Suppressor macrophage treated with lipopolysaccharide for 1 hour (primary cell): Measurements from ENCODE around the gene SRA1.

Source experiments
- DNase-seq, 3 donors: peaks; one replicate each; pipeline ENCODE4 v3.0.0-alpha.2; 2020 to 2022

SRA1 gene

DNA sequence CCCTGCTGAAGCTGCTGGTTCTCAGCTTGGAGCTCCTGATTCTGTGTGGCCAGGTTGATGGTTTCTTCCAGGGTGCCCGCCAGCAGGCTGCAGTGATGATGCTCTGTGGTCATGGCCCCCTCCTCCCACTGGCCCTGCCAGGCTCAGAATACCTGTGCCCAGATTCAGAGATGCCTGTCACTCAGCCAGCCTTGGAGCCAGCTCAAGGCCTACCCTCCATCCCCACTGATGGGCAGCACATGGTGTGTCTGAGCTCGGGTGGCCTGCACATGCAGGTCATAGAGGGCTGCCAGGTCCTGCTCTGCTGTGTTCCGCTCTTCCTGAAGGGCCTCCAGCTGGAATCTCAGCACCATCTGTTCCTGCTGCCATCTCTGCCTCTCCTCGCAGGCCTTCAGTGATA is 12.8 kb upstream of the SRA1 start:
- no peak for DNase-seq

DNA sequence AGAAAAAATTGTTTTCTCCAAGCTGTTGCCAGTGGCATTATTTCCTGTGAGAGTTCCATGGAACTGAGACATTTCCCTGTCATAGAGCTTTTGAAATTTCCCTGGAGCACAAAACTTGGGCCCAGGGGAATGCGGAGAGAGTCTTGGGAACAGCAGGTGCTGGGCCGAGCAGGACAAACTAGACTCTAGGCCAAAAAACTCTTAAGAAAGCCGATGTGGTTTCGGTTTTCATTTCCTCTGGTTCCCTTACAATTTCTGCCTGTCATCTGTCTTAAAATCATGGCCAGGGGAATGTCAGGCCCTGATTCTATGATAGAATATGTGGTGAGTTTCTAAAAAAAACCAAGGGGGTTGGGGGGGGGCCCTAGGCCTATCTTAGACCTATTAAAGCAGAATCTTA is 11.9 kb upstream of the SRA1 start:
- peak; percentile 72 to 81 (median 75) for DNase-seq

DNA sequence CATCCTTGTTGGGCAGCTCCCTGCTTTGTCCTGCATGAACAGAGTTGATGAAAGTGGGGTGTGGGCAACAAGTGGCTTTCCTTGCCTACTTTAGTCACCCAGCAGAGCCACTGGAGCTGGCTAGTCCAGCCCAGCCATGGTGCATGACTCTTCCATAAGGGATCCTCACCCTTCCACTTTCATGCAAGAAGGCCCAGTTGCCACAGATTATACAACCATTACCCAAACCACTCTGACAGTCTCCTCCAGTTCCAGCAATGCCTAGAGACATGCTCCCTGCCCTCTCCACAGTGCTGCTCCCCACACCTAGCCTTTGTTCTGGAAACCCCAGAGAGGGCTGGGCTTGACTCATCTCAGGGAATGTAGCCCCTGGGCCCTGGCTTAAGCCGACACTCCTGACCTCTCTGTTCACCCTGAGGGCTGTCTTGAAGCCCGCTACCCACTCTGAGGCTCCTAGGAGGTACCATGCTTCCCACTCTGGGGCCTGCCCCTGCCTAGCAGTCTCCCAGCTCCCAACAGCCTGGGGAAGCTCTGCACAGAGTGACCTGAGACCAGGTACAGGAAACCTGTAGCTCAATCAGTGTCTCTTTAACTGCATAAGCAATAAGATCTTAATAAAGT is 11.3 kb upstream of the SRA1 start:
- DNase-seq: peak in 2 of 3 donors; percentile 19 to 40

DNA sequence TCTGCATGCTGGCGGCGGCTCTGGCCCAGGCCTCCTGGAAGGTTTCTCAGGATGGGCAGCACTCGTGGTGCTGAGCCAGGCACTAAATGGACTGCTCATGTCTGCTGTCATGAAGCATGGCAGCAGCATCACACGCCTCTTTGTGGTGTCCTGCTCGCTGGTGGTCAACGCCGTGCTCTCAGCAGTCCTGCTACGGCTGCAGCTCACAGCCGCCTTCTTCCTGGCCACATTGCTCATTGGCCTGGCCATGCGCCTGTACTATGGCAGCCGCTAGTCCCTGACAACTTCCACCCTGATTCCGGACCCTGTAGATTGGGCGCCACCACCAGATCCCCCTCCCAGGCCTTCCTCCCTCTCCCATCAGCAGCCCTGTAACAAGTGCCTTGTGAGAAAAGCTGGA is 10.6 kb upstream of the SRA1 start:
- DNase-seq: no peak

DNA sequence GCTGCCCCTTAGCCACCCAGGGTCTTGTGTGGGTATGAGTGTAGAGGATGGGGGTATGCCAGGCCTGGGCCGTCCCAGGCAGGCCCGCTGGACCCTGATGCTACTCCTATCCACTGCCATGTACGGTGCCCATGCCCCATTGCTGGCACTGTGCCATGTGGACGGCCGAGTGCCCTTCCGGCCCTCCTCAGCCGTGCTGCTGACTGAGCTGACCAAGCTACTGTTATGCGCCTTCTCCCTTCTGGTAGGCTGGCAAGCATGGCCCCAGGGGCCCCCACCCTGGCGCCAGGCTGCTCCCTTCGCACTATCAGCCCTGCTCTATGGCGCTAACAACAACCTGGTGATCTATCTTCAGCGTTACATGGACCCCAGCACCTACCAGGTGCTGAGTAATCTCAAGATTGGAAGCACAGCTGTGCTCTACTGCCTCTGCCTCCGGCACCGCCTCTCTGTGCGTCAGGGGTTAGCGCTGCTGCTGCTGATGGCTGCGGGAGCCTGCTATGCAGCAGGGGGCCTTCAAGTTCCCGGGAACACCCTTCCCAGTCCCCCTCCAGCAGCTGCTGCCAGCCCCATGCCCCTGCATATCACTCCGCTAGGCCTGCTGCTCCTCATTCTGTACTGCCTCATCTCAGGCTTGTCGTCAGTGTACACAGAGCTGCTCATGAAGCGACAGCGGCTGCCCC is 10.0 kb upstream of the SRA1 start:
- DNase-seq: no peak

DNA sequence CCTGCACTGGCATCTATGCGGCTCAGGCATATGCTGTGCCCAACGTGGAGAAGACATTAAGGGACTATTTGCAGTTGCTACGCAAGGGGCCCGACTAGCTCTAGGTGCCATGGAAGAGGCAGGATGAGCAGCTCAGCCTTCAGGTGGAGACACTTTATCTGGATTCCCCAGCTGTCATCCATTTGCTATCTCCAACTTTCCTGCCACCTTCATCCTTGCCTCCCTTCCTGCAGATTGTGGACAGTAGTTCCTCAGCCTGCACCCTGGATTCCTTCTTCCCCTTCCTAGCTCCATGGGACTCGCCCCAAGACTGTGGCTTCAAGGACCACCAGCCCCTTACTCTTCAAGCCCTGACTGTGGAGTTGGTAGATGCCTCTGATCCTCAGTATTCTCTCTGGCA is 9.4 kb upstream of the SRA1 start:
- DNase-seq: no peak

DNA sequence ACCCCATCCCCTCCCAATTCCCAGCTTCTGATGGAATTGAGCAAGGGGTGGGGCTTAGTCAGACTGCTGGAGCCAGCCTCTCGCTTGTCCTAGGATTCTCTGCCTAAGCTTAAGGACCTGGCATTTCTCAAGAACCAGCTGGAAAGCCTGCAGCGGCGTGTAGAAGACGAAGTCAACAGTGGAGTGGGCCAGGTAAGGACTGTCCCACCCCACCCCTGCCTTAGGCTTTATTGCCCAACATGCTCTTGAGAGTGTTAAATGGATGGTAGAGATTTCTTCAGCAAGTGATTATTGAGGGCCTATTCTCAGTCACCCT is 8.5 kb upstream of the SRA1 start:
- DNase-seq: no peak

DNA sequence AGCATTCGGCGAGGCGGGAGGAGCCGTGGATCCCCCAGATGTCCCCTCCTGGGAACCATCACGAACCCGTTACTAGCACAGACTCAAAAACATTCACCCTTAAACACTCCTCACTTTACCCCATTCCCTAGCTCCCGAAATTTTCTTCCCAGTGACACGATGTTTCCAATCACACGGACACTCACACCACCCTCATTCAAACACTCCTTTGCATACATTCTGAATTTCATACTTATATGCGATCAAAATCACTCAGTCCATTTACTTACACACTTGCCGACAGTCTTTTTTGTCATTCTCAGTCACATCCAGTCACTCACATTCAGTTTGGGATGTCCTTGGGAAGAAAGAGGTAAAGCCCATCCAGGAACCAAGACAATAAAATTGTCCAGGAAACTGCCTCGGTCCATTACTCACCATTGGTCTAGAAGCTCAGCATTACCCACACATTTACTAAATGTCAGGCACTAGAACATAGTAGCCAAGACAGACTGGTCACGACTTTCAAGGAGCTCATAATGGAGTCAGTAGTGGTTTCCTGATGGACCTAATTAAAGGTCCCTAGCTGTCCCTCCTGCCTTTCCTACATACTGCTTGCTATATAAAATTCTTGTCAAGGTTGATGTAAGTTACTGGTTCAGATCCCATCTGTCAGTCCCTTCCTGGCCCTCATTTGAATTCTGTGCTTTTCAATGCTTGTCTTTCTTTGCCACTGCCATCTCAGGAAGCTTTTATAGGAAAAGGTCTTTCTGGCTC is 7.9 kb upstream of the SRA1 start:
- DNase-seq: peak; percentile 45 to 64 (median 46)

DNA sequence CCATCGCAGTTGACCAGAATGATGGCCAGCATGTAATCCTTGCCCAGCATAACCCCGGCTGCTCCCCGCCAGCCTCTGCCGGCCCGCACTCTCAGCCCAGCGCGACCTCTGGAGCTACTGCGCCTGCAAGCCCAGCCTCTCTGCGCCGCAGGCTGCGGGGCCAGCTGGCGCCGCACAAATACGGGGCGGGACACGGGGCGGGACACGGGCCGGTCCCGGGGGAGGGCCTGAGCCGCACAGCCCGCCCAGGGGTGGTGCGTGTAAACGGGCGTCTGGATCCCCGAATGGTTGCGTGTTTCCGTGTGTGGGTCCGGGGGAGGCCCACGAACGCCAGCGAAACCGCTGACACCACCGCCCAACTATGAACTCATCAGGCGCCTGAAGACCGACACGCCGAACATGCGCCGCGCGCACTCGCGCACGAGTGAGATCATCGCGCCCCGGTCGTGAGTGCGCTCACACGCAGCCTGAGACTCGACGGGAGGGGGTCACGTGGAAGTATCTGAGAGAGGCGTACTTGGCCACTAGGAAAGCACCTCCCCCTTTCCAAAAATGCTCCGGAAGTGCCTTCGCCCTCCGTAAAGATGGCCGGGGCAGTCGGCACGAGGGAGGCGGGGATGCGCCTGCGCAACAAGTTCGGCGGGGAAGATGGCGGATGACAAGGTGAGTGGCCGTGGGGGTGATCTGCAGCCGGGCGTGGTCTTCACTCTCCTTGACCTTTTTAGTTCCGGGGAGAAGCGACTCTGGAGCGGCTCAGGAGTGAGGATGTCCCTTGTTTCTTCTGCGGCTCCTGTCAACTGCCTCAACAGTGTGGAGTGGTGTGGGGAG is 7.1 kb upstream of the SRA1 start, which contains the start of the genes APBB3 and SLC35A4:
APBB3 (minus strand) TSS at position 403 of the 828 bp plus-strand sequence; CDS start at position 50, 353 bp downstream.
SLC35A4 (plus strand) TSS at position 633 of the 828 bp plus-strand sequence. CDS start 2,342 bp downstream, outside the sequence.
- peak; percentile 98 to 99 (median 99) for DNase-seq

DNA sequence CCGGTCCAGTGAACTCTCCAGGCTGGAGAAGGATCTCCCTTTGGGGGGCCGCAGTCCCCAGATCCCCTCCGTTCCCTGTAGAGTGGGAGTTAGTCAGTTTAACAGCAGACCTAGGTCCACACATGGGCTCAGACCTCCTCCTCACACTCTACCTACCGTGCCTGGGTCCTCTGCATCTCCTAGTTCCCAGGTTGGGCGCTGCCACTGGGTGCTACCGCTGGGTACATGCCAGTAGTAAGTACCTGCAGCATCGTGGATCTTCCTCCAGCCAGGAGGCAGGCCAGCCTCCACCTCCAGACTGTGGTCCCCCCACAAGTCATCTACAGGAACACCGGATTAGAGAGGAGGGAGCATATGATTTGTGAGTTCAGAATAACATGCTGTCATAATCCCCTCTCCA is 6.3 kb upstream of the SRA1 start:
- DNase-seq: no peak

DNA sequence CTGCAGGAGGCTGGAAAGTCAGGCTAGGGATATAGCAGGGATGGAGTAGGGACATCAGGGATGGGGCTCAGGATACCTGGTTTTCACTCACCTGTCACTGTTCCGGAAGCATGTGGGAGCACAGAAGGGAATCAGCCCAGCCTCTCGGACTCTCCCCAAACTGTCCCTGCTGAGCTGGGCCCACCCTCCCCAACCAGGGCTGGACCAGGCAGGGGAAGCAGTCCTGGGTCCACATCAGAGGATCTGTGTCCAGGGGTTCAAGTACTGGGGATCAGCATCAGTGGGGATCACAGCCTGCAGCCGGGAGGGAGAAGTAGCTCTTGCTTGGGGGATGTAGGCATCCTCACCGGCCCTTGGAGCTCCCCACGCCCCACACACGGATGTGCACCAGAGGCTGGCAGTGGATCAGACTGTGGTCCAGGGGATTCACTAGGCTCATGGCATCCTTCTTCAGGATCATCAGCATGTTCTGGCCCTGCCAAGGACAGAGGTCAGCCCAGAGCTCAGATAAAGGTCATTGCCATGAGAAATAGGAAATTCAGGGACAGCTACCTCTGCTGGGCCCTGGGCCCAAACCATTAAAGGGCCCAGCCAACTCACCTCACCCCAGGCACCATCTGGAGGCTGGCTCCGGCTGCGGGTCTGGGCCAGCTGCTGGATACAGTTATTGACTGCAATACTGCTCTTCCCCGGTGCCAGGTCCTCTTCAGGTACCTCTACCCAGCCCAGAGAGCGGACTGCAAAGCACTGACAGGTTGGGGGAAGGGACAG is 4.7 kb upstream of the SRA1 start:
- DNase-seq: no peak

DNA sequence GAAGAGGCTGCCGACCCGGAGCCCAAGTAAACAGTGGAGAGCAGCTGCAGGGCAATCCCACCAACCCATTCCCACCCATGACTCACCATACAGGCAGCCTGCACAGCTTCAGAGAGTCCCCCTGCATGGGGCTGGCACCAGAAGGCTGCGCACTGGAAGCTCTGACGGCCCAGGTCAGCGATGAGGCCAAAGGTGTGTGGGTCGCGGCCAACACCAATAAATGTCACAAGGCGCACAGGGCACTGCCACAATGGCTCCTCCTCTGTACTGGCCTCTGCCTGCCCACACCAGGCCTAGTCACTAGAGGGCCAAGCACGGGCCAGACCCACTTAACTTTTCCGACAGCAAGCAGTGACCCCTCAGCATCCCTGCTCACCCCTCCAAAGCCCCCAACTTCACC is 3.0 kb upstream of the SRA1 start:
- no peak for DNase-seq

DNA sequence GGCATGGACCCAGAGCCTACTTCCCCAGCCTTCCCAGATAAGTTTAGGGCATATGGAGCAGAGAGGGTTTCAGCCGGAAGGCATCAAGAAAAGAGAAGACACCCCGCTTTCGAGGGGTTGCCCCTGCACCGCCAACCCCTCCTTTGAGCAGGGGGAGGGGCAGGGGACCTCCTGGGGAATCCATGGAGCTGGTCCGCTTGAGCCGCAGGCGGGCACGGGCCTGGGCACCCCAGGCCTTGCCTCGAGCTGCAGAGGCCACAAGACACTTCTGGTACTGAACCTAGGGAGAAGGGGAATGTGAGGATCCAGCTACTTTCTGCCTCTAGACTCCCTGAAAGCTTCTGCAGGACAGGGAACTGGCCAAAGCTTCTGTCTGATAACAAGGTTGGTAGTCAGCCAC is 1.3 kb upstream of the SRA1 start:
- no peak for DNase-seq

DNA sequence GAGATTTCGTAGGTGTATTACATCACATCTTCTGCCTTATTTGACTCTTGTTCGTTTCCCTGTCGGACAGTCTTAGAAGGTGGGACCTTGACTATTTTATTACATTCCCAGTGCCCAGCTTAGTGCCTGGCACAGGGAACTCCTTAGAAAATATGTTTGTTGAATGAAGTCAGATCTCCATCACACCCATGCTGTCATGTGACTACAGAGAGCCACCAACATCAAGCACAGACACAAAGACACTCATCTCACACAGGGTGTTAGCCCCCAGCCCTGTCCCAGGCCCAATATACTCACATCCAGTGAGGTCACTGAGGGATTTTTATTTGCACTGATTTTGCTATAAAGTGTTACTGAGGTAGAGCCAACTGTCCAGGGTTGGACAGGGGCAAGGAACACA is 692 bp upstream of the SRA1 start:
- DNase-seq: no peak

DNA sequence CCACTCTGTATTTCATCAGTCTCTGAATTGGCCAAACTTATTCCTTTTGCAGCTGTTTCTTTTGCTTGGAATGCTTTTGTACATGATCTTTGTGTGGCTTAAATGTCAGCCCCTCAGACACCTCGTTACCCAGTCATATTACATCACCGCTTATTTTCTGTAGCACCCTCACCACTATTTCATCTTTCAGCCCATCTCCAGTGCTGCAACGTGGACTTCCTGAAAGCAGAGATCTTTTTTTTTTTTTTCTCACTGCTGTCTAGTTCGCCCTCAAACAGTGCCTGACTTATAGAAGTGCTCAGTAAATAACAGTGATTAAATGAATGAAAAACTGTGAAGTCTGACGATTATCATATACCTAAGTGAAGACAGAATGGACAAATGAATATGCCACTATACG is 835 bp downstream of the SRA1 start:
- peak in 2 of 3 donors; percentile 43 to 55 for DNase-seq

DNA sequence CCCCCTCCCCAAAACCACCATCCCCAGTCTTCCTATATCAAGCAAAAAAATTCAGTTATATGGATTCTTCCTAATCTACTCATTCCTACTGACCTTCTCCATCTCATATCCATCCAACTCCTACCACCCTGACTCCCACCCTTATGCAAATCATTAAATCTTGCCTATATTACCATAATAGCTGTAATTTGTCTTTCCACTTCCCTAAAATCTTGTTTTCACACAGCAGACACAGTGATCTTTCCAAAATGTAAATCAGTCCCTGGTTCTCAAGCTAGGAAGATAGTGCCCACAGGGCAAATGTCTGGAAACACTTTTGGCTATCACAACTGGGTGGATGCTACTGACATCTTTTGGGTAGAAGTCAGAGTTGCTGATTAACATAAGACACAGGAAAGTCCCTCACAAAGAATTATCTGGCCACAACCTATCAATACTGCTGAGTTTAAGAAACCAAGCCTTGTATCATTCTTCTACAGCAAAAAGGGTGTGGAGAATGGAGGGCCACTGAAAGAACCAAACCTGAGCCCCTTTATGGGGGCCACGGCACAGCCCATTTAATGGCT is 1.4 kb downstream of the SRA1 start:
- peak in 1 of 3 donors; percentile 29 for DNase-seq

DNA sequence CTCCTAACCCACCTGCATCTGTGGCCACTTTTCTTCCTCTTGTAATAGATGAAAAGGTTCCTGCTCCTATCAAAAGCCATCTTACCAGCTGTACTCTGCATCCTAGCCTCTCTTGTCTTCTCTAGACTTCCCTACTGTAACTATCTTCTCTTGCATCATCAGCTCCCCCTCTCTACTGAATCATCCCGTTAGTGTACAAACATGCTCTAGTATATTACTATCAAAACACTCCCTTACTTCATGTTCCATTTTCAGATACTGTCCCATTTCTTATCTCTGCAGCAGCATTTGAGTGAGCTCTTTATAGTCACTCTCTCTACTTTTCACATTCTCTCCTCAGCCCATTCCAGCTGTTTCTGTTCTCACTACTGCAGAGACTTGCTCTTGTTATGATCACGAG is 2.8 kb downstream of the SRA1 start:
- peak; percentile 52 to 73 (median 69) for DNase-seq

DNA sequence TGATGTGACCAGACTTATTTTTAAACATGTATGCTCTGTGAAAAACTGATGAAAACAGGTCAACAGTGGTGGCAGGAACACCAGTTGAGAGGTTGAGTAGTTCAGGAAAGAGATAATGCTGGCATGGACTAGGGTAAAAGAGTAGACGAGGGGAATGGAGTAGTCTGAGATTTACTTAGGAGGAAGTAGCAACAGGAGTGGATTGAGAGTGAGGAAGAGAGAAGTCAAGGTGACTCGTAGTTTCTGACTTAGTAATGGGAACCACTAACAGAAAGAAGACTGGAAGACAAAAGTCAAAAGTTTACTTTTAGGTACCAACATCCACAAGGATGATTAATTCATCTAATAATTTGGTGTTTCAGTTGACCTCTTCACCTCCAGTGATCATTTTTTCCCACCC is 3.6 kb downstream of the SRA1 start:
- DNase-seq: peak in 1 of 3 donors; percentile 27

DNA sequence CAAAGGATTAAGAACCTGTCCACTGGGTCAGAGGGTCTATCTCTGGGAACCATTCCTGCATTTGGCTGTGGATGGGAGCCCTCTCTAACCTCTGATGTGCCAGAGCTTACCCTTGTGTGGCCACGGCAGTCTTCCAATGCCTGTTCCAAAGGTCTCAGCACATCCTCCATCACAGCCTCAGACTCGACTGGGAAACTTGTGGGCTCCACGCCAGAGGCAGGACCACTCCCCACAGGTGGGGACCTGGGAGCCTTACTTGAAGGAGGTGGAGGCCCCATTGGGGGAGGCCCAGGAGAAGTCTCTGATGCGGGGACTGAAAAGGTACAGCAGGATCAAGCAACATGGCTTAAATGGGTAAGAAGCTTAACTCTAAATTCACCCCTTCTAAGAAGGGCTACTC is 5.4 kb downstream of the SRA1 start:
- no peak for DNase-seq

DNA sequence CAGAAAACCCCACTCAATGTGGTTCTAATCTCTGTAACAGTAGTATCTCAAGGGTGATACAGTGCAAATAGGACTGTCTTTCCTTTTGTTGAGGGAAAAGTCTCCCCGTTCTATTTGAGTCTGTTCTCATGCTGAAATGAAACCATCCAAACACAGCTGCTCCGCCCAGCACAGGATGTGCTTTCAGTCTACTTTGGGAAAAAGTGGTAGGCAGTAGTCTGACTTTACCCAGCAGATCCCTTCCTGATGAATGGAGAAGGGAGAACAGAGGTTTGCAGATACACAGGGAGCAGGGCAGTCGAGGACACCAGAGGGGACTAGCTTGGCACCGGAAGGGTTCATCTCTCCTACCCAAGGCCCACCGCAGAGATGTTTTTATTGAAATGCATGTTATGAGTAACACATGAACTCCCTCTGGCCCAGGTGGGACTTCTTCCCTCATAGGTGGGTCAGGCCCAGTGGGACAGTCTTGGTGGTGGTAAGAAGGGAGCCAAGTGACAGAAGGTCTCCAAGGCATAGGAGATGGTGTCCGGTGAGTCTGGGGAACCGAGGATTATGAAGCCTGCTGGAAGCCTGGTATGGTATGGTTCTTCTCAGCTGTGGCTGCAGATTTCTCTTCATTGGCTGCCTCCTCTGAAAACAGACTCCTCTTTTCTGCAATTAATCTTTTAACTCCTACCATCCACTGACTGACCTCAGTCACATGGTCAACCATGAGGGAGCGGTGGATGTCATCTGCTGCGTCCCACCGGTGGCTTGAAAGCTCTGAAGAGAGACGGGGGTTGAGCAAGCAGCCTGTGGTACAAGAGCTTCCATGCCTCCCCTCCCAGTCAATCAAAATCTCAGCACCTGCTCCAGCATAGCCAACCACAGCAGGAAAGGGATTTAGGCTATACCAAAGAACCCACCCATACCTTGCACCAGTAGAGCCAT is 6.9 kb downstream of the SRA1 start:
- DNase-seq: no peak
